ENCODE measurements around the gene PLLP.

PLLP gene

GRCh38 chr16:57261806-57262205 is 22.7 kb downstream of the PLLP start:
- Histone ChIP-seq H3K4me3 (ENCODE audit: low read depth in 1 of 2, low read length in 2 of 2) (no peak overlapping the region), H3K4me1 (ENCODE audit: control insufficient read depth in 1 of 2, insufficient read depth in 2 of 2, low read length in 2 of 2) (peaks cover 0 to 18% of the 10 kb centered on the region in 2 donors), H3K9me3 (ENCODE audit: control insufficient read depth in 1 of 2, low read length in 2 of 2) (no peaks in the 10 kb centered on the region), H3K27me3 (ENCODE audit: low read depth, low read length) (no peaks in the 10 kb centered on the region), H3K36me3 (ENCODE audit: control insufficient read depth in 1 of 2, insufficient read depth in 2 of 2, low read length in 2 of 2) (peaks cover 0 to 4% of the 10 kb centered on the region in 2 donors), H3K27ac (ENCODE audit: low read length) (no peak overlapping the region)

- peaks cover 0 to 8% of the 10 kb centered on the region in 2 donors for H3K4me1 ChIP-seq (ENCODE audit: control insufficient read depth in 1 of 2, insufficient read depth in 2 of 2, low read length in 2 of 2)
- no peak overlapping the region for H3K27ac ChIP-seq (ENCODE audit: low read length)
- H3K4me3 ChIP-seq (ENCODE audit: low read depth in 1 of 2, low read length in 2 of 2) = peak overlapping the region in 1 of 2 donors; percentile 19
- H3K36me3 ChIP-seq (ENCODE audit: control insufficient read depth in 1 of 2, insufficient read depth in 2 of 2, low read length in 2 of 2) = peaks cover 3 to 12% of the 10 kb centered on the region in 2 donors
- no peaks in the 10 kb centered on the region for H3K27me3 ChIP-seq (ENCODE audit: low read depth, low read length)
- no peaks in the 10 kb centered on the region for H3K9me3 ChIP-seq (ENCODE audit: control insufficient read depth in 1 of 2, low read length in 2 of 2)
Measured at GRCh38 chr16:57260294-57260929, 24.1 kb downstream of the PLLP start.

- Histone ChIP-seq H3K4me1 (ENCODE audit: control insufficient read depth in 1 of 2, insufficient read depth in 2 of 2, low read length in 2 of 2) (peaks cover 0 to 8% of the 10 kb centered on the region in 2 donors), H3K4me3 (ENCODE audit: low read depth in 1 of 2, low read length in 2 of 2) (no peak overlapping the region), H3K27ac (ENCODE audit: low read length) (no peak overlapping the region), H3K9me3 (ENCODE audit: control insufficient read depth in 1 of 2, low read length in 2 of 2) (no peaks in the 10 kb centered on the region), H3K27me3 (ENCODE audit: low read depth, low read length) (no peaks in the 10 kb centered on the region), H3K36me3 (ENCODE audit: control insufficient read depth in 1 of 2, insufficient read depth in 2 of 2, low read length in 2 of 2) (peaks cover 3 to 19% of the 10 kb centered on the region in 2 donors)
Measured at GRCh38 chr16:57258910-57259475, 25.5 kb downstream of the PLLP start.

- Histone ChIP-seq H3K4me1 (ENCODE audit: control insufficient read depth in 1 of 2, insufficient read depth in 2 of 2, low read length in 2 of 2) (peaks cover 0 to 8% of the 10 kb centered on the region in 2 donors), H3K9me3 (ENCODE audit: control insufficient read depth in 1 of 2, low read length in 2 of 2) (no peaks in the 10 kb centered on the region), H3K36me3 (ENCODE audit: control insufficient read depth in 1 of 2, insufficient read depth in 2 of 2, low read length in 2 of 2) (peaks cover 3 to 19% of the 10 kb centered on the region in 2 donors), H3K27me3 (ENCODE audit: low read depth, low read length) (no peaks in the 10 kb centered on the region), H3K4me3 (ENCODE audit: low read depth in 1 of 2, low read length in 2 of 2) (no peak overlapping the region), H3K27ac (ENCODE audit: low read length) (no peak overlapping the region)
Measured at GRCh38 chr16:57258226-57258909, 26.1 kb downstream of the PLLP start.

GRCh38 chr16:57257455-57258070 is 26.9 kb downstream of the PLLP start:
- peaks cover 0 to 8% of the 10 kb centered on the region in 2 donors for H3K4me1 ChIP-seq (ENCODE audit: control insufficient read depth in 1 of 2, insufficient read depth in 2 of 2, low read length in 2 of 2)
- H3K9me3 ChIP-seq (ENCODE audit: control insufficient read depth in 1 of 2, low read length in 2 of 2) = no peaks in the 10 kb centered on the region
- no peak overlapping the region for H3K4me3 ChIP-seq (ENCODE audit: low read depth in 1 of 2, low read length in 2 of 2)
- no peaks in the 10 kb centered on the region for H3K27me3 ChIP-seq (ENCODE audit: low read depth, low read length)
- H3K36me3 ChIP-seq (ENCODE audit: control insufficient read depth in 1 of 2, insufficient read depth in 2 of 2, low read length in 2 of 2) = peaks cover 5 to 26% of the 10 kb centered on the region in 2 donors
- H3K27ac ChIP-seq (ENCODE audit: low read length) = no peak overlapping the region

- peaks cover 12 to 34% of the 10 kb centered on the region in 2 donors for H3K36me3 ChIP-seq (ENCODE audit: control insufficient read depth in 1 of 2, insufficient read depth in 2 of 2, low read length in 2 of 2)
- H3K27me3 ChIP-seq (ENCODE audit: low read depth, low read length) = no peaks in the 10 kb centered on the region
- no peak overlapping the region for H3K27ac ChIP-seq (ENCODE audit: low read length)
- peaks cover 0 to 8% of the 10 kb centered on the region in 2 donors for H3K4me1 ChIP-seq (ENCODE audit: control insufficient read depth in 1 of 2, insufficient read depth in 2 of 2, low read length in 2 of 2)
- no peak overlapping the region for H3K4me3 ChIP-seq (ENCODE audit: low read depth in 1 of 2, low read length in 2 of 2)
- no peaks in the 10 kb centered on the region for H3K9me3 ChIP-seq (ENCODE audit: control insufficient read depth in 1 of 2, low read length in 2 of 2)
Measured at GRCh38 chr16:57256601-57257395, 27.7 kb downstream of the PLLP start.

- Histone ChIP-seq H3K36me3 (ENCODE audit: control insufficient read depth in 1 of 2, insufficient read depth in 2 of 2, low read length in 2 of 2) (peaks cover 13 to 44% of the 10 kb centered on the region in 2 donors), H3K4me3 (ENCODE audit: low read depth in 1 of 2, low read length in 2 of 2) (no peak overlapping the region)
Measured at GRCh38 chr16:57255686-57256415, 28.6 kb downstream of the PLLP start.

GRCh38 chr16:57253466-57253865 is 31.0 kb downstream of the PLLP start:
- H3K36me3 ChIP-seq (ENCODE audit: control insufficient read depth in 1 of 2, insufficient read depth in 2 of 2, low read length in 2 of 2) = peaks cover 30 to 67% of the 10 kb centered on the region in 2 donors
- H3K27ac ChIP-seq (ENCODE audit: low read length) = no peak overlapping the region
- H3K4me3 ChIP-seq (ENCODE audit: low read depth in 1 of 2, low read length in 2 of 2) = no peak overlapping the region
- no peaks in the 10 kb centered on the region for H3K9me3 ChIP-seq (ENCODE audit: control insufficient read depth in 1 of 2, low read length in 2 of 2)
- no peaks in the 10 kb centered on the region for H3K4me1 ChIP-seq (ENCODE audit: control insufficient read depth in 1 of 2, insufficient read depth in 2 of 2, low read length in 2 of 2)
- no peaks in the 10 kb centered on the region for H3K27me3 ChIP-seq (ENCODE audit: low read depth, low read length)

More at GRCh38 chr16:57255686-57256415, 28.6 kb downstream of the PLLP start:
- Histone ChIP-seq H3K4me1 (ENCODE audit: control insufficient read depth in 1 of 2, insufficient read depth in 2 of 2, low read length in 2 of 2) (peaks cover 0 to 8% of the 10 kb centered on the region in 2 donors), H3K27ac (ENCODE audit: low read length) (no peak overlapping the region), H3K27me3 (ENCODE audit: low read depth, low read length) (no peaks in the 10 kb centered on the region), H3K9me3 (ENCODE audit: control insufficient read depth in 1 of 2, low read length in 2 of 2) (no peaks in the 10 kb centered on the region)

- no peaks in the 10 kb centered on the region for H3K4me1 ChIP-seq (ENCODE audit: control insufficient read depth in 1 of 2, insufficient read depth in 2 of 2, low read length in 2 of 2)
- no peak overlapping the region for H3K4me3 ChIP-seq (ENCODE audit: low read depth in 1 of 2, low read length in 2 of 2)
- H3K27me3 ChIP-seq (ENCODE audit: low read depth, low read length) = no peaks in the 10 kb centered on the region
- H3K36me3 ChIP-seq (ENCODE audit: control insufficient read depth in 1 of 2, insufficient read depth in 2 of 2, low read length in 2 of 2) = peaks cover 31 to 68% of the 10 kb centered on the region in 2 donors
- H3K9me3 ChIP-seq (ENCODE audit: control insufficient read depth in 1 of 2, low read length in 2 of 2) = no peaks in the 10 kb centered on the region
- no peak overlapping the region for H3K27ac ChIP-seq (ENCODE audit: low read length)
Measured at GRCh38 chr16:57252148-57252721, 32.2 kb downstream of the PLLP start.

GRCh38 chr16:57251352-57251751 is 33.1 kb downstream of the PLLP start:
- Histone ChIP-seq H3K4me3 (ENCODE audit: low read depth in 1 of 2, low read length in 2 of 2) (no peak overlapping the region), H3K27me3 (ENCODE audit: low read depth, low read length) (no peaks in the 10 kb centered on the region), H3K9me3 (ENCODE audit: control insufficient read depth in 1 of 2, low read length in 2 of 2) (no peaks in the 10 kb centered on the region), H3K36me3 (ENCODE audit: control insufficient read depth in 1 of 2, insufficient read depth in 2 of 2, low read length in 2 of 2) (peaks cover 31 to 69% of the 10 kb centered on the region in 2 donors), H3K4me1 (ENCODE audit: control insufficient read depth in 1 of 2, insufficient read depth in 2 of 2, low read length in 2 of 2) (no peaks in the 10 kb centered on the region), H3K27ac (ENCODE audit: low read length) (no peak overlapping the region)
